Progenitor cell of endocrine pancreas (in vitro differentiated cells): ENCODE measurements around the gene JAM2. TPM values are rescaled to one million over a fixed set of nuclear protein-coding genes. Genes with fewer than 3 reads are reported as not detected.

Experiments
- DNase-seq: peaks from one replicate; pipeline ENCODE4 v3.0.0; 2021; ENCODE audit warnings: low spot score; ENCODE audit not compliant: unreplicated experiment
- H3K27ac Mint-ChIP-seq: 2 replicates; pipeline ENCODE4 v1.8.0; 2021; ENCODE audit warnings: mild to moderate bottlenecking, moderate library complexity, mixed read lengths
- H3K27me3 Mint-ChIP-seq: 2 replicates; pipeline ENCODE4 v1.8.0; 2021; ENCODE audit warnings: mixed read lengths
- H3K36me3 Mint-ChIP-seq: 2 replicates; pipeline ENCODE4 v1.8.0; 2022; ENCODE audit warnings: mixed read lengths; ENCODE audit not compliant: insufficient read depth
- H3K4me1 Mint-ChIP-seq: 2 replicates; pipeline ENCODE4 v1.8.0; 2021; ENCODE audit warnings: low read depth, mixed read lengths
- H3K4me3 Mint-ChIP-seq: 2 replicates; pipeline ENCODE4 v1.8.0; 2021; ENCODE audit warnings: low read depth, mild to moderate bottlenecking, moderate library complexity, mixed read lengths
- H3K9me3 Mint-ChIP-seq: 2 replicates; pipeline ENCODE4 v1.8.0; 2021; ENCODE audit warnings: low read depth, mixed read lengths
- CTCF ChIP-seq: fragments of 200-600 bp; sonication (generic); IDR thresholded peaks from one replicate; pipeline ENCODE4 v1.5.0; 2021; ENCODE audit warnings: antibody characterized with exemption, mild to moderate bottlenecking; ENCODE audit not compliant: unreplicated experiment
- total RNA-seq: library from RNA; stranded (reverse); gene quantifications from 2 replicates; pipeline ENCODE4 v1.2.1, GENCODE V29; 2021

Gene JAM2
- total RNA-seq, 1 donor from 2014 or later = 2.4 TPM

- no peak for TF ChIP-seq CTCF
- H3K27me3 Mint-ChIP-seq = no peaks in the 10 kb centered on the region
- no peak for DNase-seq
- H3K27ac Mint-ChIP-seq = no peak overlapping the region
- H3K4me1 Mint-ChIP-seq = no peaks in the 10 kb centered on the region
- no peak overlapping the region for H3K4me3 Mint-ChIP-seq
- H3K9me3 Mint-ChIP-seq = no peaks in the 10 kb centered on the region
- no peaks in the 10 kb centered on the region for H3K36me3 Mint-ChIP-seq
Observed at GRCh38 chr21:25660233-25660632, 21.2 kb downstream of the JAM2 start.

- Mint-ChIP-seq H3K36me3 (no peaks in the 10 kb centered on the region), H3K27ac (no peak overlapping the region), H3K9me3 (no peaks in the 10 kb centered on the region), H3K4me3 (no peak overlapping the region), H3K4me1 (no peaks in the 10 kb centered on the region), H3K27me3 (no peaks in the 10 kb centered on the region)
- DNase-seq = no peak
- TF ChIP-seq CTCF = no peak
Observed at GRCh38 chr21:25664491-25664931, 25.5 kb downstream of the JAM2 start.

GRCh38 chr21:25670726-25671125 lies 31.7 kb downstream of the JAM2 start:
- no peaks in the 10 kb centered on the region for H3K4me1 Mint-ChIP-seq
- no peak overlapping the region for H3K4me3 Mint-ChIP-seq
- no peak for TF ChIP-seq CTCF
- DNase-seq = no peak
- H3K36me3 Mint-ChIP-seq = no peaks in the 10 kb centered on the region
- peaks cover 6% of the 10 kb centered on the region for H3K9me3 Mint-ChIP-seq
- H3K27me3 Mint-ChIP-seq = no peaks in the 10 kb centered on the region
- H3K27ac Mint-ChIP-seq = no peak overlapping the region

GRCh38 chr21:25676451-25676850 lies 37.4 kb downstream of the JAM2 start:
- H3K36me3 Mint-ChIP-seq = no peaks in the 10 kb centered on the region
- H3K27me3 Mint-ChIP-seq = no peaks in the 10 kb centered on the region
- H3K9me3 Mint-ChIP-seq = peaks cover 6% of the 10 kb centered on the region
- H3K4me1 Mint-ChIP-seq = no peaks in the 10 kb centered on the region
- no peak overlapping the region for H3K27ac Mint-ChIP-seq
- H3K4me3 Mint-ChIP-seq = no peak overlapping the region
- TF ChIP-seq CTCF = no peak
- no peak for DNase-seq

- H3K4me1 Mint-ChIP-seq = no peaks in the 10 kb centered on the region
- H3K36me3 Mint-ChIP-seq = no peaks in the 10 kb centered on the region
- DNase-seq = no peak
- no peak overlapping the region for H3K4me3 Mint-ChIP-seq
- no peak for TF ChIP-seq CTCF
- no peaks in the 10 kb centered on the region for H3K9me3 Mint-ChIP-seq
- no peak overlapping the region for H3K27ac Mint-ChIP-seq
- no peaks in the 10 kb centered on the region for H3K27me3 Mint-ChIP-seq
Observed at GRCh38 chr21:25682382-25682781, 43.3 kb downstream of the JAM2 start.
